GM10266 (cell line): ENCODE measurements around the gene SORCS2.

Experiments used
- DNase-seq: peaks from one replicate; pipeline ENCODE4 v3.0.0; 2012; ENCODE audit errors: extremely low spot score
- TF ChIP-seq, protein P1 (sequence below): IDR thresholded peaks from 2 replicates; pipeline ENCODE4 v1.5.1; 2012; ENCODE audit warnings: mild to moderate bottlenecking, low read depth; ENCODE audit not compliant: control insufficient read depth, insufficient read depth; ENCODE audit errors: missing control alignments

The SORCS2 gene

DNA sequence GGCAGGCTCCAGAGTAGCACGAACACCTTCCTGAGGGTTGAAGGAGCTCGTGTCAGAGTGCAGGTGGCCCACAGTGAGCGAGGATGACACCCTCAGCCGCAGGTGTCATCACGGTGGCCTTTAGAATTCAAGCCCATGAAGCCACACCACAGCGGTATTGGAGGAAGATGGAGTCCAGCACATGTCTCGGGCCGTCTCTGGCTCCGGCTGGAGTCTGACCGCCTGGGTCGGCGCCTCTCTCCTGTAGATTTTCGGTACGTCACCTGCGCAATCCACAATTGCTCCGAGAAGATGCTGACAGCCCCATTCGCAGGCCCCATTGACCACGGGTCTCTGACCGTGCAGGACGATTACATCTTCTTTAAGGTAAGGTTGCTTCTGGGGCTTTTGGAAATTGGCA, 471.8 kb downstream of the SORCS2 start:
- no peak for DNase-seq
- TF ChIP-seq, protein P1, sequence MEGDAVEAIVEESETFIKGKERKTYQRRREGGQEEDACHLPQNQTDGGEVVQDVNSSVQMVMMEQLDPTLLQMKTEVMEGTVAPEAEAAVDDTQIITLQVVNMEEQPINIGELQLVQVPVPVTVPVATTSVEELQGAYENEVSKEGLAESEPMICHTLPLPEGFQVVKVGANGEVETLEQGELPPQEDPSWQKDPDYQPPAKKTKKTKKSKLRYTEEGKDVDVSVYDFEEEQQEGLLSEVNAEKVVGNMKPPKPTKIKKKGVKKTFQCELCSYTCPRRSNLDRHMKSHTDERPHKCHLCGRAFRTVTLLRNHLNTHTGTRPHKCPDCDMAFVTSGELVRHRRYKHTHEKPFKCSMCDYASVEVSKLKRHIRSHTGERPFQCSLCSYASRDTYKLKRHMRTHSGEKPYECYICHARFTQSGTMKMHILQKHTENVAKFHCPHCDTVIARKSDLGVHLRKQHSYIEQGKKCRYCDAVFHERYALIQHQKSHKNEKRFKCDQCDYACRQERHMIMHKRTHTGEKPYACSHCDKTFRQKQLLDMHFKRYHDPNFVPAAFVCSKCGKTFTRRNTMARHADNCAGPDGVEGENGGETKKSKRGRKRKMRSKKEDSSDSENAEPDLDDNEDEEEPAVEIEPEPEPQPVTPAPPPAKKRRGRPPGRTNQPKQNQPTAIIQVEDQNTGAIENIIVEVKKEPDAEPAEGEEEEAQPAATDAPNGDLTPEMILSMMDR: no peak

DNA sequence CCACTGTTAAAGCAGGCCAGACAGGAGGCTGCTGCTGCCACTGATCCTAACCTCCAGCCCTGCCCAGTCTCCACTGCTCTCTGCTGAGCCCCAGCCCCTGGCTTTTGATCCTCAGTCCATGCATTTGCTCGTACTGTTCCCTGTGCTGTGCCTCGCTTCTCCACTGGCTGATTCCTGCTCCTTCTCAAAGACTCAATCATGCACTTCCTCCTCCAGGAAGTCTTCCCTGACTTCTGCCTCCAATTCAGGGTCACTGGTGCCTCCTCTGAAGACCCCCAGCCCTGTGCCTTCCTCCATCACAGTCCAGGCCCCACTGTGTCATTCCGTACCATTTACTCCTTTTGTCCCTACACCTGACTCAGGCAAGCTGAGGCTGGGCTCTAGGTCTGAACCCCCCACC, 473.0 kb downstream of the SORCS2 start:
- TF ChIP-seq, protein P1: no peak
- DNase-seq: no peak

DNA sequence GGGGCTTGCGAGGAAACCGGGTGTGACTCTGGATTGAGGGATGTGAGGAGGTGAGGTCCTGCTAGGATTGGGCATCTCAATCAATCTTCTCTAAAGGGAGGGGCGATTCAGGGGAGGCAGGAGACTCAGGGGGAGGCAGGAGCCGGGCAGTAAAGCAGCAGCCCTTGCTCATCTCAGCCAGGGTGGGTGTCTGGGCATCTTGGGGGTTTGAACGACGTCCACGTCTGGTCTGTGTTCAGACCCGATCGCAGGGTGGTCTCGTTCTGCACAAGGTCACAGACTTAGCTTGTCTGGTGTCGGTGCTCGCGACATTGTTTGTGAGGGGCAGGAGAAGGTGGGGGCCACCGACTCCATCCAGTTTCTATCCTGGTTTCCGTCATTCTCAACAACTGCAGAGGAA, 473.7 kb downstream of the SORCS2 start:
- TF ChIP-seq, protein P1: no peak
- DNase-seq: no peak

- no peak for DNase-seq
- TF ChIP-seq, protein P1: no peak
Measured at GRCh38 chr4:7666744-7667143, 474.4 kb downstream of the SORCS2 start.

GRCh38 chr4:7668271-7668670, 475.9 kb downstream of the SORCS2 start:
- DNase-seq: no peak
- TF ChIP-seq, protein P1: no peak

- TF ChIP-seq, protein P1: no peak
Measured at GRCh38 chr4:7668826-7669225, 476.5 kb downstream of the SORCS2 start.

GRCh38 chr4:7672601-7673000, 480.3 kb downstream of the SORCS2 start:
- DNase-seq: no peak
- TF ChIP-seq, protein P1: no peak

More at GRCh38 chr4:7668826-7669225, 476.5 kb downstream of the SORCS2 start:
- no peak for DNase-seq
